RWPE2 (cell line): ENCODE results near the gene GCN1.
A peak's percentile ranks its signal among the peaks of the same experiment; 100 is the strongest.

Experiments used
- ATAC-seq: fragments of 200-7000 bp; cut with Tn5 transposase; 3 replicates; pipeline ENCODE4 v1.9.1; 2021; ENCODE audit warnings: low read depth
- DNase-seq: peaks from one replicate; pipeline ENCODE4 v3.0.0-alpha.2; 2020; ENCODE audit warnings: low spot score
- H3K27ac ChIP-seq: fragments of 450-650 bp; 2 replicates; pipeline ENCODE4 v1.5.1; 2017; ENCODE audit warnings: mild to moderate bottlenecking; ENCODE audit not compliant: poor library complexity, severe bottlenecking
- H3K27me3 ChIP-seq: fragments of 250-450 bp; sonication (Bioruptor Pico); 2 replicates; pipeline ENCODE4 v1.5.1; 2021; ENCODE audit warnings: mild to moderate bottlenecking, moderate library complexity; ENCODE audit not compliant: insufficient read depth, poor library complexity, severe bottlenecking
- H3K36me3 ChIP-seq: fragments of 250-450 bp; sonication (Bioruptor Pico); 2 replicates; pipeline ENCODE4 v1.5.1; 2020; ENCODE audit warnings: low read depth, mild to moderate bottlenecking, moderate library complexity
- H3K4me1 ChIP-seq: fragments of 250-450 bp; sonication (Bioruptor Pico); 2 replicates; pipeline ENCODE4 v1.5.1; 2021; ENCODE audit warnings: mild to moderate bottlenecking, moderate library complexity; ENCODE audit not compliant: insufficient read depth, poor library complexity, severe bottlenecking
- H3K4me3 ChIP-seq: fragments of 250-450 bp; sonication (Bioruptor Pico); 2 replicates; pipeline ENCODE4 v1.5.1; 2021; ENCODE audit warnings: mild to moderate bottlenecking, moderate library complexity; ENCODE audit not compliant: severe bottlenecking
- H3K9me3 ChIP-seq: fragments of 250-450 bp; sonication (Bioruptor Pico); 2 replicates; pipeline ENCODE4 v1.5.1; 2021; ENCODE audit warnings: mild to moderate bottlenecking, moderate library complexity; ENCODE audit not compliant: severe bottlenecking
- CTCF ChIP-seq: fragments of 450-650 bp; IDR thresholded peaks from one replicate; pipeline ENCODE4 v1.5.1; 2017; ENCODE audit warnings: mild to moderate bottlenecking, moderate library complexity; ENCODE audit not compliant: poor library complexity, severe bottlenecking

The GCN1 gene

GRCh38 chr12:120130011-120130410, 64.5 kb downstream of the GCN1 start:
- Histone ChIP-seq H3K27me3 (no peaks in the 10 kb centered on the region), H3K9me3 (no peaks in the 10 kb centered on the region), H3K27ac (no peak overlapping the region), H3K4me3 (no peak overlapping the region), H3K36me3 (peaks cover 83% of the 10 kb centered on the region), H3K4me1 (no peaks in the 10 kb centered on the region)
- no peak for ATAC-seq
- no peak for TF ChIP-seq CTCF
- no peak for DNase-seq

GRCh38 chr12:120126635-120127005, 67.9 kb downstream of the GCN1 start:
- peaks cover 49% of the 10 kb centered on the region for H3K36me3 ChIP-seq
- H3K27me3 ChIP-seq = no peaks in the 10 kb centered on the region
- ATAC-seq (no peak), DNase-seq (no peak)
- no peak overlapping the region for H3K27ac ChIP-seq
- H3K9me3 ChIP-seq = no peaks in the 10 kb centered on the region
- no peak for TF ChIP-seq CTCF
- H3K4me3 ChIP-seq = no peak overlapping the region
- H3K4me1 ChIP-seq = no peaks in the 10 kb centered on the region

GRCh38 chr12:120125792-120126634, 68.5 kb downstream of the GCN1 start:
- no peak overlapping the region for H3K27ac ChIP-seq
- peak; percentile 26; the same call in 1 of the 3 replicates for ATAC-seq

GRCh38 chr12:120125029-120125428, 69.5 kb downstream of the GCN1 start:
- TF ChIP-seq CTCF = no peak
- peaks cover 33% of the 10 kb centered on the region for H3K36me3 ChIP-seq
- DNase-seq (no peak), ATAC-seq (no peak)
- H3K27ac ChIP-seq = no peak overlapping the region
- no peaks in the 10 kb centered on the region for H3K27me3 ChIP-seq
- no peaks in the 10 kb centered on the region for H3K9me3 ChIP-seq
- no peaks in the 10 kb centered on the region for H3K4me1 ChIP-seq
- H3K4me3 ChIP-seq = no peak overlapping the region

More at GRCh38 chr12:120125792-120126634, 68.5 kb downstream of the GCN1 start:
- Histone ChIP-seq H3K9me3 (no peaks in the 10 kb centered on the region), H3K36me3 (peaks cover 43% of the 10 kb centered on the region), H3K4me1 (no peaks in the 10 kb centered on the region), H3K4me3 (no peak overlapping the region), H3K27me3 (no peaks in the 10 kb centered on the region)
- no peak for DNase-seq
- no peak for TF ChIP-seq CTCF

- ATAC-seq = no peak
- no peak for TF ChIP-seq CTCF
- no peak overlapping the region for H3K27ac ChIP-seq
Observed at GRCh38 chr12:120121766-120122293, 72.7 kb downstream of the GCN1 start.

More at GRCh38 chr12:120121766-120122293, 72.7 kb downstream of the GCN1 start:
- H3K36me3 ChIP-seq = peaks cover 8% of the 10 kb centered on the region
- H3K9me3 ChIP-seq = no peaks in the 10 kb centered on the region
- no peaks in the 10 kb centered on the region for H3K27me3 ChIP-seq
- no peak overlapping the region for H3K4me3 ChIP-seq
- no peak for DNase-seq
- H3K4me1 ChIP-seq = peaks cover 18% of the 10 kb centered on the region
